Measurements from ENCODE around the gene SERPINB6. TPM values are rescaled to one million over a fixed set of nuclear protein-coding genes. Genes with fewer than 3 reads are reported as not detected.
"Not testable (repeated sequence)": the region's sequence is repeated elsewhere in the genome, so short reads cannot be mapped to it uniquely, and the experiment has no call there.

Gene SERPINB6
- total RNA-seq, 1 donor from 2014 or later: 78.8 TPM

GRCh38 chr6:2909051-2909606 lies 62.2 kb downstream of the SERPINB6 start:
- ATAC-seq: not testable (repeated sequence)

DNA sequence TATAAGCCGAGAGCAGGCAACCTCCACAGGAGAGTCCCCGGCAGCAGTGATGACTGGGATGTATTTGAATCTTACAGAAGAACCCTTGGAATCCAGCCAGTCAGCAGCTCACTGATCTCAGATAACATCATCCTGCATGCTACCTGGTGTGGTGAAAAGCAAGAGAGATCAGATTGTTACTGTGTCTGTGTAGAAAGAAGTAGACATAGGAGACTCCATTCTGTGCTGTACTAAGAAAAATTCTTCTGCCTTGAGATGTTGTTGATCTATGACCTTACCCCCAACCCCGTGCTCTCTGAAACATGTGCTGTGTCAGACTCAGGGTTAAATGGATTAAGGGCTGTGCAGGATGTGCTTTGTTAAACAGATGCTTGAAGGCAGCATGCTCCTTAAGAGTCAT lies 62.9 kb downstream of the SERPINB6 start:
- ATAC-seq: not testable (repeated sequence)

DNA sequence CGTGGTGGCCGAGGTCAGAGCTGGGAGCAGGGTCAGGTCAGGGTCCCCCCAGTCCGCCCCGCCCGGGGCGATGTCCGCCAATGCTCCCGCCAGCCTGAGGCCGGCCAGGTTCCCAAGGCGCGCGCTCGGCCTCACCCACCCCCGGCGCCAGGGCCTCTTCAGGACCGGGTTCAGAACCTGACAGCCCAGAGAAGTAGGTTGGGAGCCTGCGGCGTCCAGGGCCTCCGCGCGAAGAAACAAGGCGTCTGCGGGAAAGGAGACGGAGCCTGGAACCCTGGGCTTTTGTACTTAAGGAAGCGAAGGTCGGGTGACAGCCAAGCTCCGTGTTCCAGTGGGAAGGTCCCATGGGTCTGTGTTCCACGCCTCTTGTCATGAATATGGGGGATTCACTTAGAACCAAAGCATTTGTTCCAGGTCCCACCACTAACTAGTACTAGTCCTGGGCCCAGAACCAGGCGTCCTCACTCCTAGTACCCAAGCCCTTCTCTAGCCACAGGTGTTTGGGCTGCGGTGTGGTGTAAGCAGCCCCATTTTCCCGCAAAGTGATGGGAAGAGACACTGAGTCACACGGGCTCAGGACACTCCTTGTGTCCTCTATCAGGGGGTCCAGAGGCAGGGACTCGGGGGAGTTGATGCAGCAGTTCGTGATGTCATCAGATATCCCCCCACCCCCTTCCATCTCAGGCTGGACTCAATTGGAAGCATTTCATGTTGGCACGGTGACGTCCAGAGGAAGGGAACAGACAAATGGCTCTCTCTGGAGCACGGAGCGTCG lies 67.8 kb downstream of the SERPINB6 start:
- peak; percentile 69 for ATAC-seq

DNA sequence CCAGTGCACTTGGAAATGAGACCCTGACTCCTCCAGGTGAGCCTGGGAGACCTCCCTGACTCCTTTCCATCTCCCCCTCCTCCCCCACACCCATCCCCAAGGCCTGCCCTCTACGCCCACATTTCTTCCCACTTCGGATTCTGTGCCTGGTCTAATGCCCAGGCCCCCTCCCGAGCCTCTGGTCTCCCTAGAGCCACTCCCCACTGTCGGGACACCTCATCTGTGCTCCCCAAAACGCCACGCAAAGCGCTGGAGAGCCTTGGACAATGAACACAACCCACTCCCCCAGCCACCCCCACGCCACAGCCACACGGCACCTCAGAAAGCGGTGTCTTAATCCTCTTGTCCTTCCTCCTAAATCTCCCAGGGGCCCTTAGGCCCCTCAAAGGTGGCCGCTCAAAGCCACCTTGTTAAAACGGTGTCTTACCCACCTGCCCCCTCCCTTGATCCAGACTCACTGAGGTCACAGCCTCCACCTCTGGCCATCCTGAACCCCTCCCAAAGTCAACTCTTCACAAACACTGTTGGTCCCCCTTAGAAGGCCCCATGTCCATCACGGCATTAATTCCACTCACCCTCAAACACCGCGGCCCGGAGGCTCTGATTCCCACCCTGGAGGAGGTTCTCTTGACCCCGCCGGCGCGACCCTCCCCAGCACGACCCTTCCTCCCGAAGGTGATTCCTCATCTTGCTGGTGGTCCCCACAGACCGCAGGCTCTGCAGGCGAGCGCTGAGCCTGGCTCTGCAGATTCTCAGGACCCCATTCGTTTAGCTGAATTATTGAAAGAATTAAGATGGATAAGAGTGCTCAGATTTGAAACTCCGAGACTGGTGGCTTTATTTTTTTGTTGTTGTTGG lies 69.5 kb downstream of the SERPINB6 start:
- not testable (repeated sequence) for ATAC-seq

GRCh38 chr6:2900821-2901644 lies 70.3 kb downstream of the SERPINB6 start:
- ATAC-seq: no peak

GRCh38 chr6:2900221-2900807 lies 71.1 kb downstream of the SERPINB6 start:
- no peak for ATAC-seq

DNA sequence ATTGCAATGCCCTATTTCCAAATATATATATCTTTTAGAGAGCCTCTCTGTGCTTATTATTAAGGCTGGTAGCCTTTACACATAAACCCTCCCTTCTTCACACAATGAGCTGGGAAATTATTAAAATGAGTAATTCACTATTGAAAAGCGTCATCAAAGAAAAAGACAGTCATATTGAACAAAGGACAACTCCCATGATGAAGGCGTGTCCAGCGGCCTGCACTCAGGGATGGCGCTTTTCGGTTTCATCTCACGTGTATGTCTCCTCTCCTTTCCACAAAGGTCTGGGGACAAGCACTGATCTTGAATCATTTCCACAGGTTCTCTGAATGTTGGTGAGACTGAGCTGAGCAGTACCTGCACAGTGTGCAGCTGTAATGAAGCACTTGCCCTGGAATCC lies 71.8 kb downstream of the SERPINB6 start:
- ATAC-seq: no peak

Other genes starting within 250 kb of the SERPINB6 start
- 0.84 TPM for gene MYLK4, start 220.6 kb downstream of the SERPINB6 start, total RNA-seq
- gene WRNIP1, start 206.2 kb downstream of the SERPINB6 start, total RNA-seq: 41.2 TPM
- 576 TPM for gene SERPINB1, start 129.7 kb downstream of the SERPINB6 start, total RNA-seq
- 8.4 TPM for gene SERPINB9, start 68.3 kb downstream of the SERPINB6 start, total RNA-seq
- gene NQO2, start 28.3 kb upstream of the SERPINB6 start, total RNA-seq: 31.6 TPM
- 16.2 TPM for gene RIPK1, start 96.9 kb upstream of the SERPINB6 start, total RNA-seq
- gene BPHL, start 147.1 kb upstream of the SERPINB6 start, total RNA-seq: 27.0 TPM
- 70.3 TPM for gene TUBB2A, start 186.0 kb upstream of the SERPINB6 start, total RNA-seq

All from esophagus mucosa (tissue), 1 donor.